Spinal cord (tissue), 10 donors: ENCODE results near the gene LRMDA. TPM values are rescaled to one million over a fixed set of nuclear protein-coding genes. Genes with fewer than 3 reads are reported as not detected.

Experiments
- DNase-seq, 6 donors: peaks; one replicate each; pipeline versions ENCODE4 v3.0.0 to v3.0.0-alpha.2; 2013 to 2015; ENCODE audit warnings: low spot score in 6 of 6, low read depth in 4 of 6
- H3K27ac ChIP-seq: one replicate; pipeline ENCODE4 v1.5.1; 2013; ENCODE audit warnings: low read depth, low read length, control low read depth
- H3K27me3 ChIP-seq: one replicate; pipeline ENCODE4 v1.6.1; 2013; ENCODE audit warnings: low read length; ENCODE audit not compliant: control insufficient read depth, insufficient read depth
- H3K36me3 ChIP-seq: one replicate; pipeline ENCODE4 v1.6.1; 2013; ENCODE audit warnings: low read length; ENCODE audit not compliant: control insufficient read depth, insufficient read depth
- H3K4me1 ChIP-seq: one replicate; pipeline ENCODE4 v1.6.1; 2013; ENCODE audit warnings: low read length; ENCODE audit not compliant: control insufficient read depth, insufficient read depth
- H3K4me3 ChIP-seq: one replicate; pipeline ENCODE4 v1.5.1; 2013; ENCODE audit warnings: low read depth, low read length, control low read depth
- H3K9me3 ChIP-seq: one replicate; pipeline ENCODE4 v1.6.1; 2013; ENCODE audit warnings: low read length; ENCODE audit not compliant: control insufficient read depth, insufficient read depth
- WGBS: methylation state at CpG from one replicate; pipeline ENCODE4 v1.1.5; 2013; ENCODE audit warnings: missing lambda C conversion rate; ENCODE audit not compliant: insufficient coverage; 5-methylcytosine and 5-hydroxymethylcytosine counted together
- polyA plus RNA-seq, 2 donors: library from polyadenylated mRNA; unstranded; fragments of 120-200 nt; gene quantifications; one replicate each; pipeline ENCODE4 v1.2.1, GENCODE V29; 2013; ENCODE audit not compliant: insufficient read length in 2 of 2
- total RNA-seq, 2 donors: library from RNA; depleted of rRNA in 1 of 2; stranded (reverse); fragments of 120-200 nt in 1 of 2; fragments of >200 nt in 1 of 2; gene quantifications; one replicate each; pipeline versions ENCODE4 v1.2.3 to v1.2.4, GENCODE V29; 2013 to 2014
- donor health status: healthy.

LRMDA gene
- total and polyA plus RNA-seq, 4 donors = 5.6 to 9.9 (median 7.2) TPM

GRCh38 chr10:76301950-76302349, 870.5 kb downstream of the LRMDA start:
- Histone ChIP-seq H3K4me3 (no peak overlapping the region), H3K36me3 (no peaks in the 10 kb centered on the region), H3K27me3 (no peaks in the 10 kb centered on the region), H3K27ac (peak overlapping the region; percentile 70), H3K9me3 (no peaks in the 10 kb centered on the region), H3K4me1 (peaks cover 9% of the 10 kb centered on the region)
- WGBS = 88% methylated on average over 1 of the region's 3 CpGs
- DNase-seq = peak in 1 of 6 donors; percentile 54

GRCh38 chr10:76302481-76302880, 871.1 kb downstream of the LRMDA start:
- Histone ChIP-seq H3K9me3 (no peaks in the 10 kb centered on the region), H3K36me3 (no peaks in the 10 kb centered on the region), H3K4me3 (no peak overlapping the region), H3K27ac (peak overlapping the region; percentile 70), H3K4me1 (peaks cover 9% of the 10 kb centered on the region), H3K27me3 (no peaks in the 10 kb centered on the region)
- DNase-seq = peak in 1 of 6 donors; percentile 6
- WGBS = no CpG with 5 or more reads among the region's 1 CpG

- DNase-seq = peak in 2 of 6 donors; percentile 72 to 79
- H3K27me3 ChIP-seq = no peaks in the 10 kb centered on the region
- peaks cover 9% of the 10 kb centered on the region for H3K4me1 ChIP-seq
- WGBS = 31% methylated on average over 3 of the region's 8 CpGs
- peak overlapping the region; percentile 70 for H3K27ac ChIP-seq
- H3K9me3 ChIP-seq = no peaks in the 10 kb centered on the region
- H3K4me3 ChIP-seq = no peak overlapping the region
- no peaks in the 10 kb centered on the region for H3K36me3 ChIP-seq
These were observed 871.7 kb downstream of the LRMDA start for GRCh38 chr10:76302961-76303630.

GRCh38 chr10:76303682-76304316, 872.4 kb downstream of the LRMDA start:
- Histone ChIP-seq H3K27ac (peak overlapping the region; percentile 70), H3K4me3 (no peak overlapping the region), H3K9me3 (no peaks in the 10 kb centered on the region), H3K36me3 (no peaks in the 10 kb centered on the region), H3K4me1 (peaks cover 9% of the 10 kb centered on the region), H3K27me3 (no peaks in the 10 kb centered on the region)
- DNase-seq = peak in 5 of 6 donors; percentile 74 to 97 (median 77)
- 12% methylated on average over 7 of the region's 8 CpGs for WGBS

- no peaks in the 10 kb centered on the region for H3K9me3 ChIP-seq
- WGBS = no CpG with 5 or more reads among the region's 1 CpG
- H3K4me1 ChIP-seq = peaks cover 9% of the 10 kb centered on the region
- H3K27ac ChIP-seq = no peak overlapping the region
- no peak overlapping the region for H3K4me3 ChIP-seq
- H3K36me3 ChIP-seq = no peaks in the 10 kb centered on the region
- no peaks in the 10 kb centered on the region for H3K27me3 ChIP-seq
- no peak for DNase-seq
These were observed 874.6 kb downstream of the LRMDA start for GRCh38 chr10:76305930-76306615.

GRCh38 chr10:76306856-76307255, 875.4 kb downstream of the LRMDA start:
- H3K4me1 ChIP-seq = peaks cover 9% of the 10 kb centered on the region
- H3K27me3 ChIP-seq = no peaks in the 10 kb centered on the region
- H3K9me3 ChIP-seq = no peaks in the 10 kb centered on the region
- H3K27ac ChIP-seq = no peak overlapping the region
- no peak for DNase-seq
- H3K4me3 ChIP-seq = no peak overlapping the region
- H3K36me3 ChIP-seq = no peaks in the 10 kb centered on the region

- no peaks in the 10 kb centered on the region for H3K36me3 ChIP-seq
- H3K4me3 ChIP-seq = no peak overlapping the region
- no peak overlapping the region for H3K27ac ChIP-seq
- WGBS = 60% methylated on average over 7 of the region's 7 CpGs
- H3K27me3 ChIP-seq = no peaks in the 10 kb centered on the region
- no peaks in the 10 kb centered on the region for H3K9me3 ChIP-seq
- peak in 1 of 6 donors; percentile 16 for DNase-seq
- H3K4me1 ChIP-seq = peaks cover under 1% of the 10 kb centered on the region
These were observed 877.6 kb downstream of the LRMDA start for GRCh38 chr10:76309070-76309469.

GRCh38 chr10:76309741-76310587, 878.5 kb downstream of the LRMDA start:
- H3K27me3 ChIP-seq = no peaks in the 10 kb centered on the region
- no peaks in the 10 kb centered on the region for H3K36me3 ChIP-seq
- no peaks in the 10 kb centered on the region for H3K4me1 ChIP-seq
- no peaks in the 10 kb centered on the region for H3K9me3 ChIP-seq
- no CpG with 5 or more reads among the region's 7 CpGs for WGBS
- H3K27ac ChIP-seq = no peak overlapping the region
- no peak overlapping the region for H3K4me3 ChIP-seq
- peak in 2 of 6 donors; percentile 8 to 43 for DNase-seq

GRCh38 chr10:76310588-76311080, 879.2 kb downstream of the LRMDA start:
- Histone ChIP-seq H3K27me3 (no peaks in the 10 kb centered on the region), H3K27ac (no peak overlapping the region), H3K4me1 (no peaks in the 10 kb centered on the region), H3K4me3 (no peak overlapping the region), H3K36me3 (no peaks in the 10 kb centered on the region), H3K9me3 (no peaks in the 10 kb centered on the region)
- WGBS = no CpG with 5 or more reads among the region's 1 CpG
- DNase-seq = peak in 2 of 6 donors; percentile 22 to 31
